GM12892 (cell line): Measurements from ENCODE around the gene ISLR.

ENCODE experiments used
- POLR2A ChIP-seq: IDR thresholded peaks from 2 replicates; pipeline ENCODE4 v1.6.1; 2011; ENCODE audit warnings: low read depth, low read length, control low read depth
- TAF1 ChIP-seq: IDR thresholded peaks from 2 replicates; pipeline ENCODE4 v1.6.1; 2011; ENCODE audit warnings: low read depth, mild to moderate bottlenecking, control low read depth, low read length, borderline replicate concordance

DNA sequence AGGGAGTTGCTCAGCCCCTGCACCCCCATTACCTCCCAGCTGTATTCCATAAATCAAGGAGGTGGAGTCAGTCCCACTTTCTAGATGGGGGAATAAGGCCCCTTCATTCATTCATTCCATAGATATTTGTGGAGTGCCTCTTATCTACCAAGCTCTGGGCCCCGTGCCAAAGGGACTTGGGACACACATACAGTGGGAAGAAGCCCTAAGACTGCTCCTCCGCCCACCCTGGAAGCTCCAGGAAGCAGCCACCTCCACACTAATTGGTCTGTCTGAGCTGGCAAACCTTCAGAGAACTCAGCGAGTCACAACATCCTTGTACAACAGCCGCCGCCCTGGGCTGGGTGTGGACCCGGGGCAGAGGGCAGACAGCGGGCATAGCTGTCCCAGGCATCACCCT is 22.7 kb downstream of the ISLR start:
- TF ChIP-seq TAF1 (no peak), POLR2A (no peak)
